H1 (cell line): ENCODE measurements around the gene CACNA1E. TPM values are rescaled to one million over a fixed set of nuclear protein-coding genes. Genes with fewer than 3 reads are reported as not detected.

Source experiments
- CHD1 ChIP-seq: IDR thresholded peaks from 2 replicates; pipeline ENCODE4 v1.6.1; 2012; ENCODE audit warnings: low read depth, low read length, improper control_type of control experiment
- SIRT6 ChIP-seq: IDR thresholded peaks from one replicate; pipeline ENCODE4 v1.7.1; 2012; ENCODE audit warnings: low read length, inconsistent platforms
- YY1 ChIP-seq: IDR thresholded peaks from 2 replicates; pipeline ENCODE4 v1.6.1; 2011; ENCODE audit warnings: low read depth, mild to moderate bottlenecking, low read length
- polyA plus RNA-seq, 7 experiments: library from polyadenylated mRNA; depleted of rRNA in 3 of 7; stranded (reverse) in 5 of 7; unstranded in 2 of 7; fragments of >200 nt in 5 of 7; fragments of 200-250 nt in 2 of 7; gene quantifications; 1 replicate in 5 of 7; 2 replicates in 1 of 7; 4 replicates in 1 of 7; pipeline versions ENCODE4 v1.2.1 to v1.2.3, GENCODE V29; 2011 to 2013; ENCODE audit warnings: missing spikeins in 2 of 7, mixed read lengths in 2 of 7
- total RNA-seq: library from RNA; stranded (reverse); fragmentation: NEBNext Ultra II Directional; extraction: Animal tissue kit (Norgen Biotek cat#: 25700); gene quantifications from 2 replicates; pipeline ENCODE4 v1.2.1, GENCODE V29; 2021

Gene CACNA1E
- total and polyA plus RNA-seq, 2 of the 8 experiments (the other 6 are each of a cell fraction or from before 2014, with no cell fraction given), result 0.98 to 1.3 TPM

- no peak for TF ChIP-seq YY1
- no peak for TF ChIP-seq SIRT6
- no peak for TF ChIP-seq CHD1
Measured at GRCh38 chr1:181442181-181442525, 41.2 kb upstream of the CACNA1E start (continued).
